ENCODE results near the gene IL2RA. TPM values are rescaled to one million over a fixed set of nuclear protein-coding genes. Genes with fewer than 3 reads are reported as not detected.

IL2RA gene
- total and polyA plus RNA-seq, 2 donors (not counting 3 experiments of a cell fraction or from before 2014, with no cell fraction given), result not detected

DNA sequence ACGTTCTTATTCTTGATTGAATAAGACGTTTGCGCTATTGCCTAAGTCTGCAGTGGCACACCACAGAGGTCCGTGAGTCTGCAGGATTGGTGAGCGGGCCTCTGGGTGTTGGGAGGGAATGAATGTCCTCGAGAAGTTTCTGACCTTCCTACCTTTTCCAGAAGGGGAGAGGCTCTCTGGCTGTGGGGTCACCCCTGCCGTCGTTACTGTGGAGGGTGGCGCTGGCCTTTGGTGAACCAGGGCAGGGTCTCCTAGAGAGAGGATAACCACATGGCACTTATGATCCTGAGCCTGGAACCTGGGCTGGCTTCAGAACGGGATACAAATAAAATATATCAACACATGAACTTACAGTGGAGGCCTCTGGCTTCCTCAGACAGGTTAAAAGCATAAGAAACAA is 98.6 kb downstream of the IL2RA start:
- FAIRE-seq, result no peak
- dilution Hi-C loops (cut with MboI; ENCODE audit: extremely low pct_ligation_motif_present, low sequenced_read_pairs) (loop anchor here (25.0 kb wide), 1 partner anchor 124 kb away; the partner anchor contains the start of gene RBM17), intact Hi-C loops (cut with micrococcal nuclease) (no loop called here)
- H3K9me1 ChIP-seq (replicated peaks; ENCODE audit: control insufficient read depth, extremely low read depth, insufficient read depth, low read length), result no peaks in the 10 kb centered on the region
- ChIA-PET POLR2A (no interaction called here), CTCF (no interaction called here)
- no TSS peak for BruUV-seq (replicated peaks)
- H3K27ac ChIP-seq (ENCODE audit: insufficient read depth, low read depth, low read length), result no peak overlapping the region
- H3K4me2 ChIP-seq (ENCODE audit: insufficient read depth, low read length), result no peak overlapping the region
- H4K20me1 ChIP-seq (replicated peaks; ENCODE audit: control insufficient read depth, extremely low read depth, insufficient read depth, low read length), result no peaks in the 10 kb centered on the region
- peaks cover 5% of the 10 kb centered on the region for H3K79me2 ChIP-seq (ENCODE audit: control insufficient read depth, insufficient read depth, low read length)
- H3K4me1 ChIP-seq (ENCODE audit: control insufficient read depth, extremely low read depth, insufficient read depth, low read length), result peaks cover 4% of the 10 kb centered on the region
- no peak overlapping the region for H3K4me3 ChIP-seq (replicated peaks in 1 of 3; ENCODE audit: insufficient read depth in 1 of 3, low read depth in 1 of 3, low read length in 3 of 3)
- no peak for DNase-seq (ENCODE audit: low read depth, low spot score)
- no peak overlapping the region for H2AFZ ChIP-seq (ENCODE audit: low read depth, low read length)
- TF ChIP-seq GATA2 (IDR thresholded peaks at IDR 0.05; ENCODE audit: insufficient read depth, insufficient read length, low read depth, low read length) (no peak), POLR2A (IDR thresholded peaks at IDR 0.05; ENCODE audit: low read depth, low read length) (no peak), FOS (IDR thresholded peaks at IDR 0.05; ENCODE audit: borderline replicate concordance, insufficient read depth, low read length) (no peak), JUN (IDR thresholded peaks at IDR 0.05; ENCODE audit: borderline replicate concordance, insufficient read depth, insufficient read length, low read depth) (no peak), EZH2 (IDR thresholded peaks at IDR 0.05; ENCODE audit: borderline replicate concordance, low read depth, low read length, severe bottlenecking) (no peak), MYC (IDR thresholded peaks at IDR 0.05; ENCODE audit: low read depth, low read length) (no peak), POLR2AphosphoS5 (IDR thresholded peaks at IDR 0.05; ENCODE audit: insufficient read depth, low read depth, low read length) (no peak)
- TF ChIP-seq, protein P1, sequence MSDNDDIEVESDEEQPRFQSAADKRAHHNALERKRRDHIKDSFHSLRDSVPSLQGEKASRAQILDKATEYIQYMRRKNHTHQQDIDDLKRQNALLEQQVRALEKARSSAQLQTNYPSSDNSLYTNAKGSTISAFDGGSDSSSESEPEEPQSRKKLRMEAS (IDR thresholded peaks at IDR 0.05; ENCODE audit: insufficient read depth, insufficient read length), result no peak
- TF ChIP-seq, protein P2, sequence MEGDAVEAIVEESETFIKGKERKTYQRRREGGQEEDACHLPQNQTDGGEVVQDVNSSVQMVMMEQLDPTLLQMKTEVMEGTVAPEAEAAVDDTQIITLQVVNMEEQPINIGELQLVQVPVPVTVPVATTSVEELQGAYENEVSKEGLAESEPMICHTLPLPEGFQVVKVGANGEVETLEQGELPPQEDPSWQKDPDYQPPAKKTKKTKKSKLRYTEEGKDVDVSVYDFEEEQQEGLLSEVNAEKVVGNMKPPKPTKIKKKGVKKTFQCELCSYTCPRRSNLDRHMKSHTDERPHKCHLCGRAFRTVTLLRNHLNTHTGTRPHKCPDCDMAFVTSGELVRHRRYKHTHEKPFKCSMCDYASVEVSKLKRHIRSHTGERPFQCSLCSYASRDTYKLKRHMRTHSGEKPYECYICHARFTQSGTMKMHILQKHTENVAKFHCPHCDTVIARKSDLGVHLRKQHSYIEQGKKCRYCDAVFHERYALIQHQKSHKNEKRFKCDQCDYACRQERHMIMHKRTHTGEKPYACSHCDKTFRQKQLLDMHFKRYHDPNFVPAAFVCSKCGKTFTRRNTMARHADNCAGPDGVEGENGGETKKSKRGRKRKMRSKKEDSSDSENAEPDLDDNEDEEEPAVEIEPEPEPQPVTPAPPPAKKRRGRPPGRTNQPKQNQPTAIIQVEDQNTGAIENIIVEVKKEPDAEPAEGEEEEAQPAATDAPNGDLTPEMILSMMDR (IDR thresholded peaks at IDR 0.05; ENCODE audit: extremely low read depth in 1 of 2, insufficient read depth in 1 of 2, low read depth in 1 of 2, low read length in 2 of 2), result no peak
- no peaks in the 10 kb centered on the region for H3K9me3 ChIP-seq (replicated peaks; ENCODE audit: control insufficient read depth, insufficient read depth, low read length)
- H3K9ac ChIP-seq (replicated peaks; ENCODE audit: extremely low read depth, insufficient read depth, low read length), result no peak overlapping the region
- H3K27me3 ChIP-seq (ENCODE audit: control insufficient read depth in 2 of 2, insufficient read depth in 2 of 2, low read length in 2 of 2), result no peaks in the 10 kb centered on the region
- peaks cover 0 to 15% of the 10 kb centered on the region in 2 experiments for H3K36me3 ChIP-seq (ENCODE audit: control insufficient read depth in 2 of 2, extremely low read depth in 1 of 2, insufficient read depth in 2 of 2, low read length in 2 of 2)

All from endothelial cell of umbilical vein (primary cell).